ENCODE measurements around the gene RPUSD1.

RPUSD1 gene

DNA sequence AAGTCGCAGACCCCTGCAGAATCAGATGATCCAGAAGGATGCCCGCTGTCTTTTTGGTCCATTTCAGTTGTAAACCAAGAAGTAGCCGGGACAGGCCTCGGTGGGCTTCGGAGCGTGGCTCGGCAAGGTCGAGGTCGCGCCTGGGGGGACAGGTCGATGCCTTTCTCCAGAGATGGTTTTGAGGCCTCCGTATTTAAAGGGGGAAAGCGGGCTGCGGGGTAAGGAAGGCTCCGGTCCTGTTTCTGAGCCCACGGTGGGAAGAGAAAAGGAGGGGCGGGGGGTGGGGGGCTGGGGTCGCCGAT lies 19.9 kb upstream of the RPUSD1 start:
- Histone ChIP-seq H3K4me3 (peak overlapping the region; percentile 74 to 89), H3K36me3 (no peaks in the 10 kb centered on the region), H3K27me3 (peaks cover 0 to 38% of the 10 kb centered on the region in 2 donors), H3K9me3 (peaks cover 0 to 8% (median 0%) of the 10 kb centered on the region in 3 donors), H3K4me1 (peaks cover 0 to 18% (median 6%) of the 10 kb centered on the region in 4 donors), H3K27ac (peak overlapping the region in 1 of 2 donors; percentile 80)
- no peak for DNase-seq
- intact Hi-C loops (cut with DNase I; ENCODE audit: low total_unique reads) = no loop called here
- TF ChIP-seq CTCF (IDR thresholded peaks at IDR 0.05) = no peak

DNA sequence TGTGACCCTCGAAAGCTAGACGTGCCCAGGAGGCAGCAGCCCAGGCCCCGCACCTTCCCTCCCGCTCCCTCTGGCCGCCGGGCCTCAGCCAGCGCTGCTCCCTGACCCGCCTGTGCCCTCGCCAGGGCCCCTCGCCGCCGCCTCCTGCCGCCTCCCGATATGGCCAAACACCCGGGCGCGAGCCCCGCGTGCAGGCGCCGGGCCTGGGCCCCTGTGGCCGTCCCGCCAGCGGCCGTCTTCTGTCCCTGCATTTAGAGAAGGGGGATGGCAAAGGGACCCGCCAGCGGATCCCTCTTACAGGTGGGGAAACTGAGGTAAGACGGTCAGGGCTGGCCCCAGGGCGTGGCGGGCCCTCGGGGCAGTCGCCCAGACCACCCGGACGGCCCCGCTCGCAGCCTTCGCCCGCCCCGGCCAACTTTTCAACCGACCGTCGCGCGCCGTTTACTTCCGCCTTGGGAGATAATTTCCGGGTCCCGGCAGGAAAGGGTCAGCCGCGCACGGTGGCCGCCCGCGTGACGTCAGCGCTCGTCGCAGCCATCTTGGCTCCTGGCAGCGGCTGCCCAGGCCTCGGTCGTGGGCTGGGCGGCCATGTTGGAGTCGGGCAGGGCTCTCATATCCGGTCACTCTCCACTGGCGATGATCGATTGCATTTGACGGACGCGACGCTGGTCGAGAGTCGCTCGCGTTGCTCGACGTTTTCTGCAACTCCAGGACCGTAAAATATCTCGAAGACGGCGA lies 19.3 kb upstream of the RPUSD1 start:
- TF ChIP-seq CTCF (IDR thresholded peaks at IDR 0.05) = no peak
- peak overlapping the region; percentile 80 to 88 for H3K27ac ChIP-seq
- peak overlapping the region; percentile 74 to 89 for H3K4me3 ChIP-seq
- DNase-seq = peak; percentile 85 to 95
- H3K36me3 ChIP-seq = no peaks in the 10 kb centered on the region
- H3K4me1 ChIP-seq = peaks cover 0 to 18% (median 6%) of the 10 kb centered on the region in 4 donors
- intact Hi-C loops (cut with DNase I; ENCODE audit: low total_unique reads) = no loop called here
- peaks cover 0 to 8% (median 0%) of the 10 kb centered on the region in 3 donors for H3K9me3 ChIP-seq
- peaks cover 0 to 39% of the 10 kb centered on the region in 2 donors for H3K27me3 ChIP-seq

DNA sequence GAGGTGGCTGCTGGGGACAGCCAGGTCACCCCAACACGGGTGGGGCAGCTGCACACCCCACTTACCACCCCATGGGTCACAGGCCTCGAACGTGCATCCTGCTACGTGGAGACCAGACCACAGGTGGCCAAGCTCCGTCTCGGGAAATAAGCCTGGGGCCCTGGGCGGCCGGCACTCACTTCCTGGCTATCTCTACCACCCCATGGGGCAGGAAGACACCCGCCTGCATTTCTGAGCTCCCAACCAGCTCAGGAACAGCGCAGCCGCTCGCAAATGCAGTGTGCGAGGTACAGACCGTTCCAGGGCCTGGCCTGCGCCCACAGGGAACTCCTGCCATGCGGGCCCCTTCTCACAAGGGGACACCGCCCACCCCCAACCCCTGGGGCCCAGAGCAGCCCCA lies 17.3 kb upstream of the RPUSD1 start:
- Histone ChIP-seq H3K27ac (no peak overlapping the region), H3K36me3 (no peaks in the 10 kb centered on the region), H3K4me1 (peaks cover 0 to 18% (median 7%) of the 10 kb centered on the region in 4 donors), H3K27me3 (peaks cover 0 to 43% of the 10 kb centered on the region in 2 donors), H3K4me3 (no peak overlapping the region), H3K9me3 (no peaks in the 10 kb centered on the region)
- DNase-seq = no peak
- no peak for TF ChIP-seq CTCF (IDR thresholded peaks at IDR 0.05)
- intact Hi-C loops (cut with DNase I; ENCODE audit: low total_unique reads) = no loop called here

- Histone ChIP-seq H3K27me3 (peaks cover 0 to 47% of the 10 kb centered on the region in 2 donors), H3K4me1 (peaks cover 0 to 18% (median 9%) of the 10 kb centered on the region in 4 donors)
Observed at GRCh38 chr16:804193-805048, 16.2 kb upstream of the RPUSD1 start.

GRCh38 chr16:803754-804080 lies 15.5 kb upstream of the RPUSD1 start:
- Histone ChIP-seq H3K9me3 (no peaks in the 10 kb centered on the region), H3K27ac (no peak overlapping the region), H3K4me1 (peaks cover 0 to 17% (median 9%) of the 10 kb centered on the region in 4 donors), H3K4me3 (no peak overlapping the region), H3K27me3 (peaks cover 0 to 52% of the 10 kb centered on the region in 2 donors), H3K36me3 (no peaks in the 10 kb centered on the region)
- intact Hi-C loops (cut with DNase I; ENCODE audit: low total_unique reads) = no loop called here
- no peak for TF ChIP-seq CTCF (IDR thresholded peaks at IDR 0.05)
- no peak for DNase-seq

More at GRCh38 chr16:804193-805048, 16.2 kb upstream of the RPUSD1 start:
- DNase-seq = no peak
- intact Hi-C loops (cut with DNase I; ENCODE audit: low total_unique reads) = no loop called here
- TF ChIP-seq CTCF (IDR thresholded peaks at IDR 0.05) = no peak
- Histone ChIP-seq H3K27ac (no peak overlapping the region), H3K4me3 (no peak overlapping the region), H3K9me3 (no peaks in the 10 kb centered on the region), H3K36me3 (no peaks in the 10 kb centered on the region)

Measured in tibial artery (tissue), 4 donors.